K562 (cell line): ENCODE results near the gene PPM1F.

Source experiments
- CTCF ChIP-seq, 3 experiments: IDR thresholded peaks in 2 of 3; conservative IDR thresholded peaks in 1 of 3; 2 replicates each; pipeline ENCODE4 v1.5.1; 2011 to 2012; ENCODE audit warnings: low read length in 3 of 3, mild to moderate bottlenecking in 3 of 3, control low read depth in 2 of 3, improper control_type of control experiment in 1 of 3, inconsistent platforms in 1 of 3, low read depth in 1 of 3, mixed read lengths in 1 of 3, moderate library complexity in 1 of 3; ENCODE audit not compliant: insufficient read depth in 2 of 3
- PML ChIP-seq: IDR thresholded peaks from 2 replicates; pipeline ENCODE4 v1.6.1; 2012; ENCODE audit warnings: low read length, inconsistent platforms
- POLR2A ChIP-seq: fragments of 450-650 bp; conservative IDR thresholded peaks from 2 replicates; pipeline ENCODE4 v1.6.1; 2016
- RBM39 ChIP-seq: fragments of 200-400 bp; formaldehyde crosslinking; optimal IDR thresholded peaks from 2 replicates; pipeline ENCODE3; 2018; ENCODE audit warnings: low read depth, low read length
- REST ChIP-seq, 2 experiments: fragments of 450-650 bp; formaldehyde crosslinking in 1 of 2; IDR thresholded peaks; 2 replicates each; pipeline versions ENCODE4 v1.4.0 to v1.6.1; 2014 to 2020; ENCODE audit warnings: mild to moderate bottlenecking in 2 of 2, borderline replicate concordance in 1 of 2, low read depth in 1 of 2
- TCFL5 ChIP-seq: fragments of 250-450 bp; sonication (Bioruptor Pico); conservative IDR thresholded peaks from 2 replicates; pipeline ENCODE4 v1.6.1; 2021; ENCODE audit warnings: mild to moderate bottlenecking, moderate library complexity, matching md5 sums
- XRCC5 ChIP-seq: fragments of 200-400 bp; formaldehyde crosslinking; IDR thresholded peaks from 2 replicates; pipeline ENCODE4 v1.6.1; 2017; ENCODE audit warnings: low read depth, mild to moderate bottlenecking, low read length
- ZNF512 ChIP-seq: IDR thresholded peaks from 2 replicates; pipeline ENCODE4 v1.6.1; 2016; ENCODE audit warnings: missing genetic modification characterization, missing compliant biosample characterization

GRCh38 chr22:21881841-21882753, 70.6 kb downstream of the PPM1F start:
- TF ChIP-seq CTCF (IDR thresholded peaks at IDR 0.05 in 2 of 3, conservative IDR thresholded peaks at IDR 0.05 in 1 of 3; ENCODE audit: insufficient read depth in 2 of 3, low read depth in 1 of 3, low read length in 3 of 3) (no peak), ZNF512 (tag) (no peak), RBM39 (no peak), TCFL5 (CRISPR knock-in tag) (no peak), PML (no peak), REST (IDR thresholded peaks at IDR 0.05; ENCODE audit: borderline replicate concordance) (no peak), REST (CRISPR knock-in tag; IDR thresholded peaks at IDR 0.05; ENCODE audit: low read depth) (no peak), POLR2A (no peak), XRCC5 (no peak; the same call in 1 of the 2 replicates)
